Loucy (cell line): ENCODE results near the gene ELAVL1.
"Not testable (repeated sequence)": the region's sequence is repeated elsewhere in the genome, so short reads cannot be mapped to it uniquely, and the experiment has no call there.

Experiments used
- H2AFZ ChIP-seq: fragments of 200-600 bp; sonication (generic); 2 replicates; pipeline ENCODE4 v1.6.0; 2016; ENCODE audit warnings: antibody characterized with exemption, mild to moderate bottlenecking, low read length, moderate library complexity
- H3F3A ChIP-seq: fragments of 200-600 bp; 2 replicates; pipeline ENCODE4 v1.6.0; 2016; ENCODE audit warnings: antibody characterized with exemption, low read depth, mild to moderate bottlenecking
- H3K27me3 ChIP-seq: fragments of 200-600 bp; sonication (generic); 2 replicates; pipeline ENCODE4 v1.6.1; 2014; ENCODE audit warnings: low read length, mild to moderate bottlenecking; ENCODE audit not compliant: insufficient read depth, poor library complexity, severe bottlenecking
- H3K36me3 ChIP-seq: fragments of 200-600 bp; sonication (generic); 2 replicates; pipeline ENCODE4 v1.6.1; 2016; ENCODE audit warnings: low read length; ENCODE audit not compliant: insufficient read depth
- H3K4me1 ChIP-seq: fragments of 200-600 bp; sonication (generic); 2 replicates; pipeline ENCODE4 v1.5.1; 2014; ENCODE audit warnings: low read length, mild to moderate bottlenecking; ENCODE audit not compliant: insufficient read depth, poor library complexity, severe bottlenecking
- H3K4me2 ChIP-seq: fragments of 200-600 bp; sonication (generic); 2 replicates; pipeline ENCODE4 v1.6.0; 2014; ENCODE audit warnings: antibody characterized with exemption, low read length, low read depth, mild to moderate bottlenecking; ENCODE audit not compliant: poor library complexity, severe bottlenecking
- H3K4me3 ChIP-seq: fragments of 200-600 bp; sonication (generic); 2 replicates; pipeline ENCODE4 v1.5.1; 2014; ENCODE audit warnings: low read length, mild to moderate bottlenecking, mixed read lengths; ENCODE audit not compliant: poor library complexity, severe bottlenecking
- H3K79me2 ChIP-seq: fragments of 200-600 bp; sonication (generic); 2 replicates; pipeline ENCODE4 v1.6.1; 2014; ENCODE audit warnings: low read length; ENCODE audit not compliant: insufficient read depth
- H3K9ac ChIP-seq: fragments of 200-600 bp; sonication (generic); 2 replicates; pipeline ENCODE4 v1.6.0; 2014; ENCODE audit warnings: mild to moderate bottlenecking, low read depth, low read length, moderate library complexity; ENCODE audit not compliant: poor library complexity, severe bottlenecking
- H3K9me2 ChIP-seq: fragments of 200-600 bp; sonication (generic); replicated peaks from 2 replicates; pipeline ENCODE4 v1.6.1; 2016; ENCODE audit warnings: low read depth, low read length, mixed read lengths
- H3K9me3 ChIP-seq: fragments of 200-600 bp; sonication (generic); 2 replicates; pipeline ENCODE4 v1.6.1; 2014; ENCODE audit warnings: mild to moderate bottlenecking, antibody characterized with exemption, low read length, low read depth; ENCODE audit not compliant: insufficient read depth
- H4K20me1 ChIP-seq: fragments of 200-600 bp; sonication (generic); 2 replicates; pipeline ENCODE4 v1.6.0; 2014; ENCODE audit warnings: antibody characterized with exemption, low read length, mild to moderate bottlenecking; ENCODE audit not compliant: insufficient read depth, poor library complexity, severe bottlenecking
- CTCF ChIP-seq: fragments of 200-600 bp; sonication (generic); conservative IDR thresholded peaks from 2 replicates; pipeline ENCODE4 v1.5.1; 2014; ENCODE audit warnings: mild to moderate bottlenecking, antibody characterized with exemption, low read length
- EZH2phosphoT487 ChIP-seq: fragments of 200-600 bp; IDR thresholded peaks from 2 replicates; pipeline ENCODE4 v1.6.1; 2018; ENCODE audit warnings: antibody characterized with exemption, mild to moderate bottlenecking, moderate library complexity, borderline replicate concordance

ELAVL1 gene

GRCh38 chr19:7931221-7932061, 74.0 kb downstream of the ELAVL1 start:
- H3K4me2 ChIP-seq: no peak overlapping the region
- H2AFZ ChIP-seq: no peak overlapping the region
- no peaks in the 10 kb centered on the region for H3K9me3 ChIP-seq
- TF ChIP-seq CTCF (no peak), EZH2phosphoT487 (no peak)
- H4K20me1 ChIP-seq: no peaks in the 10 kb centered on the region
- no peak overlapping the region for H3K9ac ChIP-seq
- H3F3A ChIP-seq: no peaks in the 10 kb centered on the region
- H3K9me2 ChIP-seq: no peaks in the 10 kb centered on the region
- no peaks in the 10 kb centered on the region for H3K4me1 ChIP-seq
- peaks cover 36% of the 10 kb centered on the region; the same call in 1 of the 2 replicates for H3K36me3 ChIP-seq
- H3K27me3 ChIP-seq: no peaks in the 10 kb centered on the region
- H3K4me3 ChIP-seq: no peak overlapping the region
- no peaks in the 10 kb centered on the region for H3K79me2 ChIP-seq

GRCh38 chr19:7930765-7931164, 74.7 kb downstream of the ELAVL1 start:
- no peaks in the 10 kb centered on the region for H3F3A ChIP-seq
- peaks cover 3% of the 10 kb centered on the region for H3K4me1 ChIP-seq
- H4K20me1 ChIP-seq: no peaks in the 10 kb centered on the region
- no peak overlapping the region for H3K9ac ChIP-seq
- TF ChIP-seq EZH2phosphoT487: no peak
- TF ChIP-seq CTCF: no peak
- H3K4me2 ChIP-seq: no peak overlapping the region
- H3K36me3 ChIP-seq: peaks cover 32% of the 10 kb centered on the region; the same call in 1 of the 2 replicates
- H2AFZ ChIP-seq: no peak overlapping the region
- no peaks in the 10 kb centered on the region for H3K9me2 ChIP-seq
- no peaks in the 10 kb centered on the region for H3K79me2 ChIP-seq
- no peak overlapping the region for H3K4me3 ChIP-seq
- no peaks in the 10 kb centered on the region for H3K27me3 ChIP-seq
- no peaks in the 10 kb centered on the region for H3K9me3 ChIP-seq

- not testable (repeated sequence) for H3K9me2 ChIP-seq, H3K4me2 ChIP-seq, H3K9me3 ChIP-seq, H4K20me1 ChIP-seq, H3K4me3 ChIP-seq, H3K9ac ChIP-seq, H3K79me2 ChIP-seq, H2AFZ ChIP-seq, H3K4me1 ChIP-seq, H3K27me3 ChIP-seq, H3F3A ChIP-seq
- H3K36me3 ChIP-seq: peaks cover 28% of the 10 kb centered on the region; the same call in 1 of the 2 replicates
These were observed 75.4 kb downstream of the ELAVL1 start for GRCh38 chr19:7930030-7930429.
